ENCODE measurements around the gene MYH10. TPM values are rescaled to one million over a fixed set of nuclear protein-coding genes. Genes with fewer than 3 reads are reported as not detected.

The MYH10 gene
- total and polyA plus RNA-seq, 9 of the 15 experiments (the other 6 are each of a cell fraction or from before 2014, with no cell fraction given), result 16.3 to 95.3 (median 39.7) TPM

- TF ChIP-seq RB1 (IDR thresholded peaks at IDR 0.05; ENCODE audit: low read depth) (no peak), SREBF2 (CRISPR knock-in tag; IDR thresholded peaks at IDR 0.05) (no peak), GABPB1 (CRISPR knock-in tag; IDR thresholded peaks at IDR 0.05) (no peak), BACH1 (tag; IDR thresholded peaks at IDR 0.05) (no peak), CREB3 (tag; conservative IDR thresholded peaks at IDR 0.05; ENCODE audit: low read depth) (0 out of 2 replicates have a peak, but pooled peaks have one; percentile 22), STAG1 (CRISPR knock-in tag; IDR thresholded peaks at IDR 0.05; ENCODE audit: borderline replicate concordance) (no peak), TFAP4 (CRISPR knock-in tag; IDR thresholded peaks at IDR 0.05; ENCODE audit: borderline replicate concordance) (peak; percentile 47), ZFP30 (CRISPR knock-in tag; IDR thresholded peaks at IDR 0.05; ENCODE audit: borderline replicate concordance) (no peak), ZNF518B (CRISPR knock-in tag; IDR thresholded peaks at IDR 0.05) (no peak), ZNF124 (CRISPR knock-in tag; IDR thresholded peaks at IDR 0.05) (no peak), HDAC3 (IDR thresholded peaks at IDR 0.05; ENCODE audit: borderline replicate concordance, partially characterized antibody) (peak; percentile 84), NR3C1 (CRISPR knock-in tag; IDR thresholded peaks at IDR 0.05) (no peak), RBM34 (IDR thresholded peaks at IDR 0.05; ENCODE audit: borderline replicate concordance, insufficient read depth, low read length) (no peak), EZH2 (IDR thresholded peaks at IDR 0.05; ENCODE audit: borderline replicate concordance, low read depth, low read length) (no peak), HNRNPUL1 (IDR thresholded peaks at IDR 0.05; ENCODE audit: low read length) (no peak), ZNF280A (IDR thresholded peaks at IDR 0.05; ENCODE audit: low read depth, partially characterized antibody) (no peak), MAZ (CRISPR knock-in tag; conservative IDR thresholded peaks at IDR 0.05 in 1 of 2, IDR thresholded peaks at IDR 0.05 in 1 of 2) (peak in 1 of 2 experiments; percentile 46; a peak in 2 of 4 replicates), MEF2A (IDR thresholded peaks at IDR 0.05; ENCODE audit: control insufficient read depth, low read depth, low read length) (peak; percentile 81), THRB (CRISPR knock-in tag; conservative IDR thresholded peaks at IDR 0.05) (no peak), NONO (IDR thresholded peaks at IDR 0.05; ENCODE audit: low read depth in 2 of 2, low read length in 1 of 2) (0 out of 4 replicates have a peak, but pooled peaks of 1 of the 2 experiments have one; percentile 20)
These were observed 98.5 kb downstream of the MYH10 start (continued) for GRCh38 chr17:8532021-8532420.

Data from K562 (cell line).